GM18498 (cell line): ENCODE data around the gene ZBTB24.

Source experiments
- ATAC-seq: cut with Tn5 transposase; IDR thresholded peaks from one replicate; pipeline ENCODE4 v1.9.1; 2021; ENCODE audit warnings: mild to moderate bottlenecking, moderate library complexity; ENCODE audit not compliant: unreplicated experiment

Gene ZBTB24

DNA sequence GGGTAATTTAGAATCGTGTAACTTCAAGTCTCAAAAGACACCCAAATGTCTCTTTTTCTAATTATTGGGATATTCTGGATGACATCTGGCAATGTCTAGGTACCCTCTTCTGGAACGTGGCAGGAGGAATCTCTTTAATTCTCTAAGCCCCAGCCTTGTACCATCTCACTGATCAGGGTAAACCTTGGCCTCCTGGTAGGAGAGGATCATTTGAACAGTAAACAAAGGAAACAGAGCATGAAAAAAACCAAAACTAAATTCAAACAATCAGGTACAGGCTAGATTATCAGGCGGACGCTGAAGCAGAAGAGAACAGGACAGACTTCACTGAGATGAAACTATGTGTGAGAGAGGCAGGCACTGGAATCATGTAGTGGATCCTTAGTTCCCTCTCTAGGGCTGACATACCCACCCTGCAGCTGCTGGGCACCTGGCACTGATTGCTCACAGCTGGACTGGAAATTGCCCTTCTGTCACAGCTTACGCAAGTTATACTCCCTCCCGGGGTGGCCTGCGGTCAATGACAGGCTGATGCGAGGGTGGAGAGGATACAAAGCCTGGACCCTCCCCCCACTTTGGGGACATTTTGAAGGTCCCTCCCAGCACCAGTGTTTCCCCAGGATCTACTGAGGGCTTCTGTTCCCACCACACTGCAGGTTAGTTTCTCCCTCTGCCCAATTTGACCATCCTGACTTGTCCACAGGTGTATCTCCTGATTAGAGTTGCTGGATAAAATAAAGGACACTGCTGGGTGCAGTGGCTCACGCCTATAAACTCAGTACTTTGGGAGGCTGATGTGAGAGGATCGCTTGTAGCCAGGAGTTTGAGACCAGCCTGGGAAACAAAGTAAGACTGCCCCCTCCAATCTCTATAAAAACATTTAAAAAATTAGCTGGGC, 20.6 kb upstream of the ZBTB24 start:
- ATAC-seq, result no peak

DNA sequence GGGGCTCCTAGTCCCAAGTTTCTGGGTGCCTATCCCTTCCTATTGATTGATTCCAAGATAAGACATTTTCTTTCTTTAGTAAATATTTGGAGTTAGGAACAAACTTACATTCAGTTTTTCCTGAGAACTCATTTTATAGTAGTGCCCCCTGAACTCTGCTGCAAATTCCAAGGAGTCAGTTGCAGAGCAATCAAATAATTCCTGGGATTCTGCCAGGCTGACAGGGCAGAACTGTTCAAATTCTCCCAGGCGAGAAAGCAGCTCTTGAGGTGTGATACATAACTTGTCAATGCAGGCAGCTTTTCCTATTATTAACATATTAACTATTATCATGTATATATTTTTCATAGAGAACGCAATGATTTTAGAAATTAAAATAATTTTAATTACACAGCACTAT, 15.9 kb upstream of the ZBTB24 start:
- no peak for ATAC-seq

DNA sequence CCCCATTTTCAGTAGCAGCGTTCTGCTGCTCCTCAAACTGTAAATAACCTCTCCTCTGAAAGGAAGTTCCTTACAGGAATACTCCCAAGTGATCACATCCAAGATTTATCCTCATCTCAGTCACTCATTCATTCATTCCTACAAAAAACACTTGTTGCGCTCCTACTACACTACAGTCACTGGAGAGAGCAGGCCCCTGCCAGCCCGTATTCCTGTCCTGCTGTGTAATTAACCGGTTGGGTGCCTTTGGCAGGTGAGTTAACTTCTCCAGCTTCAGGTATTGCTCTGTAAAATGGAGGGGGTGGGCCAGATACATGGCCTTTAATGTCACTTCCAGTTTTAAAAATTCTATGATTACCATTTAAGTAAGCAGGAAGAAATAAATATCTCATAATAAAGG, 15.0 kb upstream of the ZBTB24 start:
- ATAC-seq, result no peak

DNA sequence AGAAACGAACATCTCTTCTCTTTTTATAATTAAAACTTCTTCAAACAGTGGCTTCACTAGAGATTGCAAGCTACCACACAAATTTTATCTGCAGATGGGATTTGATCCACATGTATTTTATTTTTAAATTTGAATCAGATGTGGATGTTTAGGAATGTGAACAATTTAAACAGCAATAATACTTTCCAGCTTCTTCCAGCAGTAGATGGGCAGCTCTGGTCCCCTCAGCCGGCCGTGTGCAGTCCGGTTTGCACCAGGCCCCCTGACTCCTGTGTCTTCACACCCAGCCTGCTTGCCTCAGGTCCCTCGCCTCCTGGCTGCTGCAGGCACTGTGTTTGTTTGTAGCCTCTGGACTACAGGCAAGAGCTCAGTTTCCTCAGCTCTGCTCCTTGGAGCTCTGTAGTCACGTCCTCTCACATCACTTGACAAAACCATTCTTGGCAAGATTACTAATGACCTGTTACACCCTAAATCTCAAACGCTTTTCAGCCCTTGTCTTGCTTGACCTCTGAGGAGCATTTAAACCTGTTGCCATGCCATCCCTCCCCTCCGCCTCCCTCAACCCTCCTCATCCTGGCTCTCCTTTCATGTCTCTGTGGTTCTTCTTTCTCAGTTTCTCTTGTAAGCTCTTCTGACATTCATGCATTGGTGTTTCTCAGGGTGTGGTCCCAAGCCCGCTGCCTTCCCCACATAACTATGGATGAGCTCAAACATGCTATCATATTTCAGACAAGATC, 13.2 kb upstream of the ZBTB24 start:
- ATAC-seq, result no peak

DNA sequence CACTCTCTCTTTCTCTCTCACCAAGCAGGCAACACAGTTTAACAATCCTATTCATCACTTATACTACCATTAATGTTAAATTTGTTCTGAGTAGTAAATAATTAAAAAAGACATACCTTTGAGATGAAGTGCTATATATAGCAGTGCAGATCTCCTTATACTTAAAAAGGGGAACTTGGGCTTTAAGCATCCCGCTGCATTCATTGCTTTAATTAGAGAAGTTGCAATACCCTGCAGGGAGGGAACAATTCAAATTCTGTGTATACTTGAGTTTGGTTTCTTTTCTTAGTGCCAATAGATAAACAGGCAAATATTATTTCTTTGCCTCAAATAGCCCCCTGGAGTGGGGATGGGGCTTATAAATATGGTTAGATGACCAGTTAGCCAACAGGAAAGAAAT, 10.8 kb upstream of the ZBTB24 start:
- no peak for ATAC-seq

DNA sequence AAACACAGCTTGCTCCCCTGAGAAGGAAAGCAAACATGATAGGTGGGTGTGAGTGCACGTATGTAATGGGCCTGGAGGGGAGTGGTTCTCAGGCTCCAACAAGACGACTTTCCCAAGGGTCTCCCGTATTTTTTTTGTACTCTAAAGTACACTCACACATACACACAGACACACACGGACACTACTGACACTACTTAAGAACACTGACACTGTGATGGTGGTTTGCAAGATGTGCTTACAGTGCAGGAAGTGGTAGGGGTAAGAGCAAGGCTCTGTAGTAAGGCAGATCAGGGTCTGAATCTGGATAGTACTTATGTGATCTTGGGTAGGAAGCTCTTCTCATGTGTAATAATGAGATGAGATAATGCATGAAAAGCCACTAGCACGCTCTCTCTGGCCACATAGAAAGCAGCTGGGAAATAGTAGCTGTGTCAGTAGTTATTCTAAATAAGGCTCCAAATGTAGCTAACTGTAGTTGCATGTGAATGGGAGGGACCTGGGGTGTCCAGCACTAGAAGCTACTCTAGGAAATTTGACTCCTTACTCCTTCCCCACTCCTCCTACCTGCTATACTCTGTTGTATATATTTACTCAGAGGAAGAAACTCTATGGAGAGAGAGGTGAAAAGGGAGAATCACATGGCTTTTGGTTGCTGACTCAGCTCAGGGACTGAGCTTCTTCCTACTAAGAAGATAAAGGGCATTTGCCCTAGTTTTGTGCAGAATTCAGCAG, 8.4 kb upstream of the ZBTB24 start:
- peak; percentile 72 for ATAC-seq

DNA sequence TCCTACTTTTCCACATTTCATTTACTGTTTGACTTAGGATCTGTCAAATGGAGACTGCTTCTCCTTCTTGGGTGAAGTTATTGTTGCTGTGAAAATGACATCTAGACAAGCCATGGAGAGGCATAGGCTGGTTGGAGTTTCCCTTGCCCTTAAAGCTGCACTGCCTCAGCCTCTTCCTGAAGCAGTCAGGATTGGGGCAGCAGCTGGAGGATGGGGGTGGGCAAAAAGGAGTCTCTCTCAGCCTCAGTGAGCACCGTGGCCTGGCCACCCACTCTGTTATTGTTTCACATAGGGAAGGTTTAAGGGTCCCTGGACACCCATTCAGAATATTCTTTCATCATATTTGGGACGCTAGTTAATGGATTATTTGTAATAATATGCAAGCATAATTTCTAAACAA, 7.7 kb upstream of the ZBTB24 start:
- no peak for ATAC-seq

DNA sequence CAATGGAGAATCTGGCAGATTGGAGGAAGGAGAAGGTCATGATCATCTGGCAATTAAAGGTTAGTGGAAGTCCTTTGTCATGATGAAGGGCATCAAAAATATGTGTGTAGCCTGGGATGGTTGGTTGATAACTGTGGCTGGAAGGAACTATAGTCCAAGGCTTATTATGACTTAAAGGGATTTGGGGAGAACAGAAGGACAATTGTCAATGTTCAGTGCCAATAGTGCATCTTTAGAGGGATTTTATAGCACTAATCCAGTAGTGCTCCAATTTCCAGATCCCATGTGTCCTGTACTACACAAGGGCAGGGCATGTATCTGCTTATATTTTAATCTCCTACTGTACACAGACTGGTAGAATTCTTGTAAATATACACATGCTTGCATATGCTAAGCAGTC, 5.0 kb upstream of the ZBTB24 start:
- ATAC-seq, result no peak

DNA sequence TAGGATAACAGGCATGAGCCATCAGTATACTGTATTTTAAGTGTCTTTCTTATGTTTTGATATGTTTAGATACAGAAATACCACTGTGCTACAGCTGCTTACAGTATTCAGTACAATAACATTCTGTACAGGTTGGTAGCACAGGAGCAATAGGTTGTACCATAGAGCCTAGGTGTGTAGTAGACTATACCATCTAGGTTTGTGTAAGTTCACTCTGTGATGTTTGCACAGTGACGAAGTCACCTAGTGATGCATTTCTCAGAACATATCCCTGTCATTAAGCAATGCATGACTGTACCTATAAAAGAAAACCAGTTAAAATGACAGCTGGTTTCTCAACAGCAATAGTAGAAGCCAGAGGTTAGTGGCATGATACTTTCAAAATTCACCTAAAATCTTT, 3.0 kb upstream of the ZBTB24 start:
- no peak for ATAC-seq

DNA sequence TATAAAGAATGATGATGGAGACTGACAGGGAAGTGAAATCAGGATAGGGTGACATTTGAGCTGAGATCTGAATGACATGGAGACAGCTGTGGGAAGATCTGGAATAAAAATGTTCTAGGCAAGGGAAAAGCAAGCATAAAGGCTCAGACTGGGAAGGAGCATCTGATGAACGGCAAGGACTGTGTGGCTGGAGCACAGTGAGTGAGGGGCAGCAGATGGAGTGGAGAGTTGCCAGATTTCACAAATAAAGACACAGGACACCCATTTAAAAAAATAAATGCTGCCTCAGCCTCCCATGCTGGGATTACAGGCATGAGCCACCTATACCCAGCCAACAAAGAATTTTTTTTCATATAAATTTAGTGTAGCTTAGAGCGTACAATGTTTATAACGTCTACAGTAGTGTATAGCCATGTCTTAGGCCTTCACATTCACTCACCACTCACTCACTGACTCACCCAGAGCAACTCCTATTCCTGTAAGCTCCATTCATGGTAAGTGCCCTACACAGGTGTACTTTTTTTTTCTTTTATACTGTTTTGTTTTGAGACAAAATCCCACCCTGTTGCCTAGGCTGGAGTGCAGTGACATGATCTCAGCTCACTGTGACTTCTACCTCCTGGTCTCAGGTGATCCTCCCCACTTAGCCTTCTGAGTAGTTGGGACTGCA, 2.4 kb upstream of the ZBTB24 start:
- ATAC-seq, result no peak

DNA sequence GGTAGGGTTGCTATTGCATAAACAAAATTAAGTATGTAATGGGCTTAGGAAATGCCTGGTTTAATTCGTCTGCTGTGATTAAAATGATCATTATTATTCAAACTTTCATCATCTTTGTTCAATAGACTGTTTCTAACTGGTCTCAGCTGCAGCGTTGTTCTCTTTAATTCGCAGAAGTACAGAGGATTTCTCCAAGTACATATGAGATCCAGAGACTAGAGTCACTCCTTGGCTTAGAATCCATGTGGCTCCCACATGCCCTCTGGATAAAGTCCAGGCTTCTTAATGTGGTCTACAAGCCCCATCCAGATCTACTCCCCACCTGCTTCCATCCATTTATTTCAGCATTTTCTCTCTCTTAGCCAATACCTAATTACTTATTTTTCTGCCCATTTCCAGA, 1.1 kb upstream of the ZBTB24 start:
- ATAC-seq, result no peak

DNA sequence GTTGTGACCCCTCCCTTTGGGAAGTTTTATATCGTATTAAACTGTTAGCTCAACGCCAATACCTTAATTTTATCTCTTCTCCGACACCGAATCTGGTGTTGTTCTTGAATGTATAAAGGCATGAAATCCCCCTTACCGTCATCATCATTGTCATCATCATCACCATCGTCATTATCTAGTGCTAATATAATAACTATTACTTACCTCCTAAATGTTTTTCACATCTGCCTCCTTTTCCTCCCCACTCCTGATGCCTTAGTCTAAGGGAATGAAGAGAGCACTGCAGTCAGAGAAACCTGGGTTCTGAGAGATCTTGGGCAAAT, 677 bp upstream of the ZBTB24 start:
- ATAC-seq, result peak; percentile 1

DNA sequence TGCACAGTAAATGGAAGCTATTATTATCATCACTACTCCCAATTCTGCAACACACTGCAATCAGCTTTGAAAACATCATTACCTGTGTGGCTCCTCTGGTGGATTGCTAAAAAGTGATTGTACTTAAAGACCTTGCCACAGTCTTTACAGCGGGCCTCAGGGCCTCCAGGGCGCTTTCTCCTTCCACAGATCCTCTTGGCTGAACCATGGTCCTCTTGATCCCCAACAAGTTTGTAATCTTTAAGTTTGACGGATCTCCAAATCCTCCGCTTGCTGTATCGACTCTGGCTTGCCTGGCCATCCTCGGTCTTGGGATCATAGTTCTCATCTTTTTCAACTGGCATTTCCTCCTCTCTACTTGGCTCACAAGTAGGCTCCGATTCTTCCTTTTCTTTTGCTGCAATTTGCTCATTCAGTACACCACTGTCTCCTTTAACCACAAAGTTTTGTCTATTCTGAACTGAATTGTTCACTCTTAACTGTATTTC, 2.0 kb downstream of the ZBTB24 start:
- no peak for ATAC-seq

DNA sequence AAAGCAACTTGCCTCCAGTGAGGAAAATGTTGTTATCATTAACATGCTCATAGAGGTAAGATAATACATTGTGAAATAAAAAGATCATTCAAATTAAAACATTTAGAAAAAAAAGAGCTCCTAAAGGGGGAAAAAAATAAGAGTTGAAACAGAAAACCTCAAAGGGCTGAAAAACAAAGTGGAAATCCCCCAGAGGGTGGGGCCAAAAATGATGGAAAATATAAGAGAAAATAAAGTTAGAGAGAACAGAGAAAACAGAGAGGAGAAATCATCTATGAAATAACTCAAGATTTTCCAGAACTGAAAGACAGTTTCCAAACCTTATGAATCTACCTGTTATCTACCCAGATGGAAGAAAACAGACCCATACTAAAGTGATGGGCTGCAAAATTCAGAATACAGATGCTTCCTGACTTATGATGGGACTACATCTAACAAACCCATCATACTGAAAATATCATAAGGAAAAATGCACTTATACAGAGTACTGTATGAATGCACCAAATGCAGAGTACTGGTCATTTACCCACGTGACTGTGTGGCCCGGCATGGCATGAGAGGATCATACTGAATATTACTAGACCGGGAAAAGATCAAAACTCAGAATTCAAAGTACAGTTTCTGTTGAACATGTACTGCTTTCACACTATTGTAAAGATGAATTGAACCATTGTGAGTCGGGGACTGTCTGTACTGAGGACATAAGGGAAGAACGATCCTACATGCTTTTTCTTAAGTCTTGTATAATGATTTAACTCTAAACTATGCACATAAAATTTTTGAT, 4.0 kb downstream of the ZBTB24 start:
- ATAC-seq, result no peak

DNA sequence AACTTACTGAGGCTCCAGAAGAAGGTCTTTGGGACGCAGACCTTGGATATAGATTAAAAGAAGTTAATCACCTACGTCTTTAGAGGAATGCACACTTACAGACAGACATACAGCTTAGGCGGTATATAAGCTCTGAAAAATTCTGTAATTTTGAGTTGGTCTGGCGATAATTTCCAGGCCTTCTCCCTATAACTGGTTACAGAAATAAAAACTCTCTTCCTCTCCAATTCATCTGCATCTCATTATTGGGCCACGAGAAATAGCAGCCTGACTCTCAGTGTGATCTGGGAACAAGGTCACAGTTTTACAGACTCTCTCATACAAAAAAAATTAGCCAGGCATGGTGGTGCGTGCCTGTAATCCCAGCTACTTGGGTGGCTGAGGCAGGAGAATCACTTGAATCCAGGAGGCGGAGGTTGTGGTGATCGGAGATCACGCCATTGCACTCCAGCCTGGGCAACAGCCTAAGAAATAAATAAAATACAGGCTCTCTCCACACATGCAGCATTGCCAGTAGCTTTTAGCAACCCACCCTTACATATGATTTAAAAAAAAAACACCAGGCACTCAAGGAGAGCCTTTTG, 4.7 kb downstream of the ZBTB24 start:
- no peak for ATAC-seq

DNA sequence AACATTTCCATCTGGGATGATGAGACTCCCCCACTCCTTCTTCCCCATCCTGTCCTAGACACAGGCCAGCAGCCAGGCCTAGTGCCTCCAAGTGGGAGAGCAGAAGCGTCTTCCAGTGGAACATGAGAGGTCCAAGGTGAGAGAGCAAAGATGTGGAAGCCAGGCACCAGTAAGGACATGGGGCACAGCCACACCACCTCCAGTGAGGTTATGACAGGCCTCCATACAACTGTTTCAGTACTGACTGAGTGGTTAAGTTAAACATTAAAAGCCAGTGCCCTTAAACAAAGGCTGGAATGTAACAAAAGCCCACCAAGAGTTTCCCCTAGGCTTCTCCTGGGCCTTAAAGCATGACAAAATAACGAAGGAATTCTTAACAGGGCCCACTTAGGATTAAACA, 5.3 kb downstream of the ZBTB24 start:
- ATAC-seq, result no peak

DNA sequence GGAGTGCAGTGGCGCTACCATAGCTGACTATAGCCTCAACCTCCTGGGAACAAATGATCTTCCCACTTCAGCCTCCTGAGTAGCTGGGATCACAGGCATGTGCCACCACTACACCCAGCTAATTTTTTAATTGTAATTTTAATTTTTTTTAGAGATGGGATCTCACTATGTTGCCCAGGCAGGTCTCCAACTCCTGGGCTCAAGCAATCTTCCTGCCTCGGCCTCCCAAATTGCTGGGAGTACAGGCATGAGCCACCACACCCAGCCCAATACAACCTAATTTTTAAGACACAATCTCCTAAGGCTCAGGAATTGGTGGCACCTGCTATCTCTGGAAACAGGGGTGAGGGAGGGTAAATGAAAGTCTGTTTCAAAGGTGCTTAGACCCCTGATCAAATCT, 5.8 kb downstream of the ZBTB24 start:
- no peak for ATAC-seq

DNA sequence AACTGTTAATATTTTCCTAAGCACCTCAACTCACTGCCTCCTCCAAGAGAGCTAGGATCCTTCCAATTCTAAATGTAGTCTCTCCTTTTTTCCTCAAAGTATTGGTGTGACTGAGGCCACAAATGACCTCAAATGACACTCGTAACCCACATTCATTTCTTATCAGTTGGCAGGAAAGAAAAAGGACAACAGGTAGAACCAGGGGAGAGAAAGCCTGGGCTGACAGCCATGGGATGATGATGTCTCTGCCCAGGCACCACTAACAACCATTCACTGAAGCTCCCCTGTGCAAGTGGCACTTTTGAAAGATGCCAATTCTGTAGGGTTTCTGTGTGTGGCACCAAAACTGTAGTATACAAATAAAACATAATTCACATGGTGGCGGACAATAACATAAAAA, 7.4 kb downstream of the ZBTB24 start:
- no peak for ATAC-seq

DNA sequence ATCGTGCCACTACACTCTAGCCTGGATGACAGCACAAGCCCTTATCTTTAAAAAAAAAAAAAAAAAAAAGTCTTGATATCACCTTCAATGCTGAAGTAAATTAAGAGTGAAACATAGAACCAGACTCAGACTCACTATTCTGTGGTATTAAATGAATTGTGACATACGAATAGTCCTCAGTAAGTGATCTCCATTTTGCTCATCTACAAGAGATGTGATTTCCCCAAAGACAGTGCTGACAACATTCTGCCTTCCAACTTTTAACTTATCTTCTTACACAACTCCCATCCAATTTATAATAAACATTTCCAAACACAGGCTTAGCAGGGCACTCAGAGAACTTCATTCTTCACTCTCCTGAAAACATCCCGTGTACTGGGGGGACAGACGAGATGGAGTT, 8.0 kb downstream of the ZBTB24 start:
- no peak for ATAC-seq

DNA sequence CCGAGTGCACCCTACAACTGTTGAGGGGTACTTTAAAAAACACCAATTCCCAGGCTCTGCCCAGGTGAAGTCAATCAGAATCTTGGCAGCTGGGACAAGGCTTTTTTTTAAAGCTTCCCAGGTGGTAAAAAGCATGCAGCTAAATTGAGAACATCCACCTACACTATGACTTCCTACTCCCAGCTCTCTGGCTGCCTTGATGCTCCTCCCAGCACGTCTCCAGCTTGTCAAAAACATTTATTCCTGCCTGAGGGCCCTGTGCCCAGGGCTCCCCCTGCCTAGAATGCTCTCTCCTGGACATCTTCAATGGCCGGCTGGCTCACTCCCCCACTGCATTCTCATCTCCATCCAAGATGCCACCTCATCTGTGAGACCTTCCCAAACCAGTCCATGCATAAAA, 9.9 kb downstream of the ZBTB24 start:
- ATAC-seq, result no peak
